ENCODE data around the gene MYZAP. TPM values are rescaled to one million over a fixed set of nuclear protein-coding genes. Genes with fewer than 3 reads are reported as not detected.

MYZAP gene
- total and polyA plus RNA-seq, 10 of the 15 experiments (the other 5 are each of a cell fraction or from before 2014, with no cell fraction given): not detected

DNA sequence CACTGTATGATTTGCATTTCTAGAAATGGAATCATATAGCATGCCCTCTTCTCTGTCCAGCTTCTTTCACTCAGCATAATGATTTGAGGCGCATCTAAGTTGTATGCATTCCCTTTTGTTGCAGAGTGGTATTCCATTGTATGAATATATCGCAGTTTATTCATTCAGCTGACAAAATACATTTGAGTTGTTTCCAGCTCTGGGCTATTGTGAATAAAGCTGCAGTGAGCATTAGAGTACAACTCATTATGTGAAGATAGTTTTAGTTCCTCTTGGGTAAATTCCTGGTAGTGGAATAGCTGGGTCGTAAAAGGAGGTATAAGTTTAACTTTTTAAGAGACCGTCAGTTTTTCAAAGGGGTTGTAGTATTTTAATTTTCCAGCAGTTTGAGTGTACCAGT, 76.3 kb downstream of the MYZAP start:
- H3K4me2 ChIP-seq (ENCODE audit: control insufficient read depth, insufficient read depth): no peak overlapping the region
- H3K27ac ChIP-seq (ENCODE audit: control insufficient read depth, insufficient read depth): no peak overlapping the region
- POLR2A ChIA-PET: no interaction called here
- H3K79me2 ChIP-seq (ENCODE audit: control insufficient read depth, insufficient read depth, low read length): no peaks in the 10 kb centered on the region
- H3K9me3 ChIP-seq (replicated peaks; ENCODE audit: control insufficient read depth, insufficient read depth, low read length): no peaks in the 10 kb centered on the region
- WGBS (ENCODE audit: insufficient coverage, insufficient replicate concordance, low lambda C conversion rate, missing lambda C conversion rate): 40% methylated on average over 4 of the region's 4 CpGs
- H4K20me1 ChIP-seq (ENCODE audit: control insufficient read depth, insufficient read depth): no peaks in the 10 kb centered on the region
- H3K4me3 ChIP-seq: no peak overlapping the region
- TF ChIP-seq KDM1A (IDR thresholded peaks at IDR 0.05; ENCODE audit: borderline replicate concordance): no peak
- no peak for TF ChIP-seq MLLT1 (IDR thresholded peaks at IDR 0.05)
- no peak for TF ChIP-seq RB1 (IDR thresholded peaks at IDR 0.05; ENCODE audit: borderline replicate concordance)
- TF ChIP-seq ZBED1 (IDR thresholded peaks at IDR 0.05; ENCODE audit: borderline replicate concordance): no peak
- TF ChIP-seq TCF12 (IDR thresholded peaks at IDR 0.05; ENCODE audit: low read depth, low read length): no peak
- TF ChIP-seq JUND (IDR thresholded peaks at IDR 0.05; ENCODE audit: low read depth, low read length): no peak
- no peak for TF ChIP-seq DPF2 (IDR thresholded peaks at IDR 0.05)
- no peak for TF ChIP-seq BHLHE40 (IDR thresholded peaks at IDR 0.05; ENCODE audit: borderline replicate concordance in 1 of 2, low read depth in 2 of 2, low read length in 1 of 2)
- no peak for TF ChIP-seq CEBPB (IDR thresholded peaks at IDR 0.05; ENCODE audit: borderline replicate concordance in 1 of 2, low read depth in 2 of 2, low read length in 2 of 2)
- no peak for TF ChIP-seq TBL1XR1 (IDR thresholded peaks at IDR 0.05; ENCODE audit: low read depth, low read length)
- TF ChIP-seq MXI1 (IDR thresholded peaks at IDR 0.05; ENCODE audit: low read depth, low read length): no peak
- no peak for TF ChIP-seq ZNF274 (IDR thresholded peaks at IDR 0.05; ENCODE audit: insufficient read depth, insufficient read length)
- TF ChIP-seq ZNF207 (IDR thresholded peaks at IDR 0.05; ENCODE audit: borderline replicate concordance): no peak
- no peak for TF ChIP-seq MEF2A (IDR thresholded peaks at IDR 0.05; ENCODE audit: insufficient read depth, low read depth, low read length)
- no peak for TF ChIP-seq ZBTB40 (IDR thresholded peaks at IDR 0.05; ENCODE audit: borderline replicate concordance)
- TF ChIP-seq FOS (IDR thresholded peaks at IDR 0.05; ENCODE audit: borderline replicate concordance, extremely low read depth, insufficient read length): no peak
- no peak for TF ChIP-seq SMARCA5 (IDR thresholded peaks at IDR 0.05)
- TF ChIP-seq RUNX3 (IDR thresholded peaks at IDR 0.05; ENCODE audit: low read length): no peak
- FAIRE-seq: no peak
- BruUV-seq (replicated peaks): no TSS peak
- no peaks in the 10 kb centered on the region for H3K36me3 ChIP-seq (ENCODE audit: control insufficient read depth in 2 of 2, insufficient read depth in 2 of 2, low read length in 1 of 2)
- intact Hi-C loops (cut with micrococcal nuclease; ENCODE audit: unreplicated experiment) (no loop called here), in situ Hi-C loops (cut with MboI) (no loop called here)
- no peak overlapping the region for H2AFZ ChIP-seq (ENCODE audit: control insufficient read depth, low read depth, low read length)
- 0 out of 4 replicates have a peak, but pooled peaks cover 0 to 3% of the 10 kb centered on the region in 2 experiments for H3K27me3 ChIP-seq (replicated peaks in 1 of 2; ENCODE audit: control insufficient read depth in 2 of 2, insufficient read depth in 2 of 2, low read length in 1 of 2)
- H3K9ac ChIP-seq (ENCODE audit: control insufficient read depth, insufficient read depth, low read length): no peak overlapping the region
- SMC1A ChIA-PET (ENCODE audit: uncharacterized antibody, unreplicated experiment): interaction anchor here (1.4 kb wide), 1 partner anchor 193 kb away, joined by 4 read pairs; no protein-coding TSS in a partner anchor
- no peak for DNase-seq (ENCODE audit: low read depth, low spot score)
- RAD21 ChIA-PET (ENCODE audit: unreplicated experiment): no interaction called here
- CTCF ChIA-PET: interaction anchor here (0.7 to 1.4 kb wide), 2 partner anchors 58 to 65 kb away, joined by 3 to 7 read pairs; no protein-coding TSS in a partner anchor
- ATAC-seq: no peak
- H3K4me1 ChIP-seq (ENCODE audit: control insufficient read depth, insufficient read depth, low read length): no peaks in the 10 kb centered on the region

Measured in GM12878 (cell line).